NCI-H2171 treated with DMSO at 0.1 percent for 48 hours (cell line): Measurements from ENCODE around the gene KCNJ2.
A peak's percentile ranks its signal among the peaks of the same experiment; 100 is the strongest.

Experiments
- DNase-seq: peaks from one replicate; lab custom pipeline; 2025; lab: John Stamatoyannopoulos, UW

Gene KCNJ2

GRCh38 chr17:70168977-70169708, at the start of gene KCNJ2:
Gene KCNJ2, plus strand, starts transcription at chr17:70169532. Its CDS starts 5,508 bp downstream, at chr17:70175040.
- peak; percentile 84 for DNase-seq

DNA sequence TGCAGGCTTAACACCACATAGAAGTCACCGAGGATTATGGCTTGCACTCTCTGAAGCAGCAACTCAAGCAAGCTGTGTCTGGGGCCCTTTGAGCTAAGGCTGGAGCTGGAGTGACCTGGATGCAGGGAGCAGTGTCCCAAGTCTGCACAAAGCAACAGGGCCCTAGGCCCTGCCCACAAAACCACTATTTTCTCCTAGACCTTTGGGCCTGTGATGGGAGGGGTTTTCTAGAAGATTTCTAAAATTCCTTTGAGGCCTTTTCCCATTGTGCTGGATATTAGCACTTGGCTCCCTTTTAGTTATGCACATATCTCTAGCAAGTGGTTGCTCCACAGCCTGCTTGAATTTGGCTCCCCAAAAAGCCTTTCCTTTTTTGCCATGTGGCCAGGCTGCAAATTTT, 49.8 kb upstream of the KCNJ2 start:
- DNase-seq: no peak

GRCh38 chr17:70119983-70120382, 49.3 kb upstream of the KCNJ2 start:
- DNase-seq: no peak

GRCh38 chr17:70120425-70120824, 48.9 kb upstream of the KCNJ2 start:
- DNase-seq: no peak

- DNase-seq: no peak
Observed at GRCh38 chr17:70121126-70121525, 48.2 kb upstream of the KCNJ2 start.

- no peak for DNase-seq
Observed at GRCh38 chr17:70123193-70123592, 46.1 kb upstream of the KCNJ2 start.

DNA sequence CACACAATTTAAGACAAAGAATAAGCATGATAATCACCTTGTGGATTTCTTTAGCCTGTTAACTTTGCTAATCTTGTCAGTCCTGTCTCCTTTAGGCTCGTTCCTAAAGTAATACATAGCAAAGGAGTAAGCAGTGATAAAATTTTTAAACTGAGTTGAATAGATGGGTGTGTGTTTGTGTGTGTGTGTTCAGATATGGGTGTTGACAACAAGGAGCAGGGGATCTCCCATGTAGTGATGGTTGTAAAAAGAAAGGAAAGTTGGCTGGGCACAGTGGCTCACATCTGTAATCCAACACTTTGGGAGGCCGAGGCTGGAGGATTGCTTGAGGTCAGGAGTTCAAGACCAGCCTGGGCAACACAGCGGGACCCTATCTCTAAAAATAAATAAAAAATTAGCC, 44.6 kb upstream of the KCNJ2 start:
- DNase-seq: no peak

DNA sequence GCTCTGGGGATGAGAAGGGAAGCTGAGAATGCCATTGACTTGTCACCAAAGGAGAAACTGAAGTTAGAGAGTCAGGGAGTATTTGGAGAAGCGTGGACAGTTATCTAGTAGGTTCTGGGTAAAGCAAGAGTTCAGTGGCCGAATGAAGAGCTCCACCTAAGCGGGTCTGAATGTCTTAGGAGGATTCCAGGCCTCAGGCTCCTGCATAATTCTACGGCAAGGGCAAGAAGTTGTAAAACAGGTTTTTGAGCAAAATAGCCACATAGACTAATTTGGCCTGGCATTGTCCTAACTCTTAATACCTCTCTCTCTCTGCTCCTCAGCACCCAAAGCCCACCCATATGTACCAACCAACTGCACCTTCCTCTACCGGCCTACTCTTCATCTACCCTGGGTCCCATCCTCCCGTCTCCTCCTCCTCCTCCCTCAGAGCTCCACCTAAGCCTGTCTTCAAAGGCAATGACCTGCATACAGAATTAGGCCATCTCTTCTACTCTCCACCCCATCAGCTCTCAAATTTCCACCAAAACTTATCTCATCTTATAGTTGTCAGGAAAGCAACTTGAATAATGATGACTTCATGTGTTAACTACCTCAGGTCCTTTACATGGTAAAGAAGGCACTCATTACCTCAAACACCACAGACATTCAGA, 42.0 kb upstream of the KCNJ2 start:
- DNase-seq: no peak

DNA sequence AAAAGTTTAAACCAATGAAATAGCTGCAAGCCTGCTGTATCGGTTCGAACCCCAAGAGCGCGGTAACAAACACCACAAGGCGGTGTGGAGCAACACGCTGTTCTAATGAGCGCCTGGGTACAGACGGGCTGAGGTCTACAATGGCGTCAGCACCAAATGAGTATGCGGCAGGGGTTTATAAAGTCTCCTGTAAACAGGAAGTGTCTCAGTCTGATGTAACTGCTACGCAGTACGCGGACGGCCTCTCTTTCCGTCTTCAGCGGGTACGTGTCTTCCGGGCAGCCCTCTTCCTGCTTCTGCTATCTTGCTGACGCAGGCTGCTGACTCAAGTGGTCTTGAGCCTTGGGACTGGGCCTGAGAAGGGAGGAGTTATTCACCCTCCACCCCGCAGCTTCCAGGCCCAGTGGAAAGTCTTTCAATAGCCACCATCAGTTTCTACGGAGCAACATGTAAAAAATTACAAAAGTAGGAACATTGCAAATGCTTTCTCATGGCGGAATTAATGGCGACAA, 40.5 kb upstream of the KCNJ2 start:
- no peak for DNase-seq

- DNase-seq: no peak
Observed at GRCh38 chr17:70130289-70130688, 39.0 kb upstream of the KCNJ2 start.

DNA sequence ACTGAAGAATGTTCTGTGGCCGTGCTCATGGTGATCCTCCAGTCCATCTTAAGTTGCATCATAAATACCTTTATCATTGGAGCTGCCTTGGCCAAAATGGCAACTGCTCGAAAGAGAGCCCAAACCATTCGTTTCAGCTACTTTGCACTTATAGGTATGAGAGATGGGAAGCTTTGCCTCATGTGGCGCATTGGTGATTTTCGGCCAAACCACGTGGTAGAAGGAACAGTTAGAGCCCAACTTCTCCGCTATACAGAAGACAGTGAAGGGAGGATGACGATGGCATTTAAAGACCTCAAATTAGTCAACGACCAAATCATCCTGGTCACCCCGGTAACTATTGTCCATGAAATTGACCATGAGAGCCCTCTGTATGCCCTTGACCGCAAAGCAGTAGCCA, 36.8 kb upstream of the KCNJ2 start:
- no peak for DNase-seq

DNA sequence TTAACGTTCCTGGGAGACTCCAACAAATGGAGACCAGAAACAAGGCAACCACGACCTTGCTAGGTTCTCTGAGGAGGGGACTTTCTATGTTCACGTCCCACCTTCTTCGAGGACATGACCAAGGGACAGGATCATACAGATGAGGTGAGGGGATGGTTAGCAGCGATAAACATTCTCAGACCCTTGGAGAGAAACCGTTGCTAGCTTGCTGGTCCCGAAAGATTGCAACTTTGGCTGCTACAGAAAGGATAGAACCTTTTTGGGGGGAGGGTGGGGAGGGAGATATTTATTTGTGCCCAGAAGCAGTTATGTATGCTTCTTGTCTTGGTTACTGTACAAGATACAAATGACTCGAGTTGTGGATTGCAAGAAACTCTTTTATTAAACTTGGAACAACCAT, 35.3 kb upstream of the KCNJ2 start:
- no peak for DNase-seq

GRCh38 chr17:70134777-70135176, 34.6 kb upstream of the KCNJ2 start:
- no peak for DNase-seq

DNA sequence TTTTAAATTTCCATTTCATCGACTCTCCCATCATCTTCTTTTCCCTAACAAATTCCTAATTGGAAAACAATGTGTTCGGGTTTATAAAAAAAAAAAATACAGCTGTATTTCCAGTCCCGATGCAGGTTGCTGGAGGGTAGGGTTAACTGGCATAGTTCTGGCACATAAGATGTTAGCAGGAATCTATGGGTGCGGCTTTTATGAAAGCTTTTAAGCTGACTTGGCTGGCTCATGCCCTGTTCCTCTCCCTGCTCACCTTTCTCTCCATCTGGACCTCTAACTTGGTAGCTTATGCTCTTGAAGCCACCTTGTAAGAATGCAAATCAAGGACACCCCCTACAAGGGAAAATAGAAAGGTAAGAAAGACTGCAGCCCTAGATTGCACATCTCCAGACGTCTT, 33.2 kb upstream of the KCNJ2 start:
- DNase-seq: peak; percentile 32

GRCh38 chr17:70137451-70138230, 31.7 kb upstream of the KCNJ2 start:
- DNase-seq: no peak

DNA sequence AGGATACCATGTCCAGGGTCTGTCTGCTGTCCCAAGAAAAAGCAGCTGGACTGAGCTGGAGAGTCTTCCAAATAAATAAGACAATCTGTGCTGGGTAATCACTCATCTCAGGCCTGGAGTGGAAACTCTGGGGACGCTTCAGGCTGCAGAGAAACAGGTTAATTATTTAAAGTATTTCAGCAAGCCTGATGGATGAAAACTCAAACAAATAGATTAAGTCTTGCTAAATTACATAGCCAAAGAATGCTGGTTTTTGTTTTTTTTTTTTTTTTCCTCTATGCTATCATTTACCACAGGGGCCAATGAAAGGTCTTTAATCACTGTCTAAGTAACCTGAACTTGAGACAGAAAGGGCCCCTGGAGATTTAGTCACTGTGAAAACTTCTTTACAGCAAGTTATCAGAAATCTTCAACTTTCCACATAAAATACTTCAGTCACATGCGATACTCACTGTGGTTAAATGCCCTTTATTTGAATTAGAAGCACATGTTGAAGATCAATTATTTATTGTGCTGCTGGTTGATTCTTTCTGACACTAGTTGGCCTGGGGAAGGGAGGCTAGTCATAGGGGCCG, 31.0 kb upstream of the KCNJ2 start:
- no peak for DNase-seq

DNA sequence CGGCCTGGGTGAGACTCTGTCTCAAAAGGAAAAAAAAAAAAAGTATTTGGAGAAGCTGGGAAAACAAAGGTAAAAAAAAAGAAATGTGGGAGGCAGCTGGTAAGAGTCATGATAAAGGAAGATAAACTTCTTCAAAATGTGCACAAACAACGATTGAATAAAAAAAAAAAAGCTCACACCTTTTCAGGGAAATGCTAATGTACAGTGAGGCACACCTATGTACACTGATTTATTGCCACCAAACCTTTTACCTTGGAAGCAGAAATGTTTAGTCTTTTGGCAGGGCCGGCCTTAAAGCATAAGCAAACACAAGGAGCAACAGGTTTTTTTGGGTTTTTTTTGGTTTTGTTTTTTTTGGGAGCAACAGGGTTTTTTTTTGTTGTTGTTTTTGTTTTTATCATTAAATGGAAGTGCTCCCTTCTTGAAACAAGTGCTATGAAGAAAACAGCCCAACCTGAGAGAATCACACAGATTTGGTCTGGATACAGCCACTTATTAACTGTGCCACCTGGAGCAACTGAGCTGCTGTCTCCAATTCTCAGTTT, 29.8 kb upstream of the KCNJ2 start:
- DNase-seq: no peak

DNA sequence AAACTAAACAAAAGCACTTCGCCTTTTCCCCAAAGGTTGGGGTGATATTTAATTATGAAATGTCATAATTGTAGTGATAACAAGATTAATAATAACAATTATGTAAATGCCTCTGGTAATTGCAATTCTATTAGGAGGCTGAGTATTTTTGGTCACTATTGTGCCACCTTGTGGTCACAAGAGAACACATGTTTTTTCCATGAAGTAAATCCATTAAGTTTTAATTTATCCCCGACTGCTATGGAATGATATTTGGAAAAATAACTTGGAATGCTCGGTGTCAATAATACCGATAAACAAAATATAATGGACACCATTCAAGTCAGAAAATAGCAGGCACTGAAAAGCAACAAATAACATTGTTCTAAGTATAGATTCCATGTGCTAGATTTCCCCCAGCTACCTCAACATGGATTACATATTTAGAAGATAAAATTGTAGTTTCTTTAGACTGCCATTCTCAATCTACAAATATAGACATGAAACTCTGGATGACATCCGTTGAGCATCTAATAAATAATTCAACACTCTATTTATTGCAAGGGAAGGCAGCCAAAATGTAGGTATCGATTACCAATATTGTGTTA, 25.0 kb upstream of the KCNJ2 start:
- DNase-seq: peak; percentile 45

DNA sequence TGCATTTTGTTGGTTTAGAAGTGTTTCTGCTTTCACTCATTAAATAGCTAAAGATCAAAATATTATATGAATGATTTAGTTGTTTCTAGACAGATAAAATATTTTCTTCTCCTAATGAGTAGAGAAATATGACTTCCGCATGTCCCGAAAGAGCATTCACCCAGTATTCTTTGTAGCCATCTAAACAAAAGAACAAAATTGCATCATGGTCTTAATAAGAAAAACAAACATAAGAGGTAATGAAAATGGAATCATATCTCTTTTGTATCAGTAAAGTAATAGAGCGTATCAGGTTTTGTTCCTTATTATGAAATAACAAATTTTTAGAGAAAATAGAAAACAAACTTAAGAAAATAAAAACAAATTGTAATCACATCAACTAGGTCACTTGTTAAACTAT, 16.1 kb upstream of the KCNJ2 start:
- no peak for DNase-seq

DNA sequence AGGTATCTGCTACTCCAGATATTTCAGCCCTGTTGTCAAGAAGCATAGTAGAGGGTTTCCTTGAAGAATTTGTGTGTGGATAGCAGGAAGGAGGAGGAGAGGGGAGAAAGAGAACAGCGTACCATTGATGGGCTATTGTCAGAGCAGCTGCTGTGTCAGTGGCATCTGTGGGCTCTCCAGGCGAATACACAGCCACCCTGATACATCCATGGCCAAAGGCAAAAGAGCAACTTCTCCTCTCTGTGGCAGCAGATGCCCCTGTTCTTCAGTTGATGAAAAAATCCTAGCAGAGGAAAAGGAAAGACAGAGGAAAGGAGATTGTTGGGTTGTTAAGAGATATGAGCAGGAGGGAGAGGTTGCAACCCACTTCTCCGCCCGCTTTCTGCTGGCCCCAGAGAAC, 12.2 kb upstream of the KCNJ2 start:
- no peak for DNase-seq

DNA sequence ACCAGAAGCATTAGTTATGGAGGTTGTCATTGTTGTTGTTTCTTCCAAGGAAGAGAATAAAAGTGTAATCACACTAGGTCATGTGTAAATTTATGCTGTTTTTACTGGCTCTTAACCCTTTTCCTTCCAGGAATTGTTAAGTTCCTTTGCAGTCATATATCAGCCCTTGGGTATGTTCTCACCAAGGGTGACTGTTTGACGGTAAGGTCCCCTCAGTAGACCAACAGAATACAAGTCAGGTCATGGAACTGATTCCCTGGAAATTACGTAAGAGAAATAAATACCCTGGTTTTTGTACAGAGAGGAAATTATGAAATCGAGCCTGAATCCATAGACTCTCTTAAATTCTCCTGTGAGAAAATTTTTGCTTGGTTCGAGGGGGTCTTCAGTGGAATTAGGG, 11.2 kb upstream of the KCNJ2 start:
- no peak for DNase-seq

DNA sequence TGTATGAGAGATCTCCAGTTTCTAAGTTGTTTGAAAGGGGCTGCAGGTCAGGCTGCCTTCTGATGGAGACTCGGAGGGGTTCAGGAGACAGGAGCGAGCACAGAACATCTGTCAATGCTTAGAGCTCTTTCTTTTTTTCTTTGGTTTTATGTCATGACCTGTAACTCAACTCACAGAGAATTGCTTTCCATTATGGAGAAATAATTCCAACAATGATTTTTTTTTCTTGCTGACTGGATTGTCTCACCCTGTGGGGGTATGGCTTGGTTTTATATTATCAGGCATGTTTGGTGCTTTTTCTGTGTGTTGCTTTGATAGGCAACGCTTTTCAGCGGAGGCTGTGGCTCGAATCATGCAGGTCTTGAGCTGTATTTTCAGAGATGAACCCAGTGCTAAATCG, 10.7 kb upstream of the KCNJ2 start:
- peak; percentile 17 for DNase-seq
